ENCODE measurements around the gene PRKAR2B. TPM values are rescaled to one million over a fixed set of nuclear protein-coding genes. Genes with fewer than 3 reads are reported as not detected.

Gene PRKAR2B
- total RNA-seq, 3 donors from 2014 or later: 34.7 to 252 (median 64.1) TPM

DNA sequence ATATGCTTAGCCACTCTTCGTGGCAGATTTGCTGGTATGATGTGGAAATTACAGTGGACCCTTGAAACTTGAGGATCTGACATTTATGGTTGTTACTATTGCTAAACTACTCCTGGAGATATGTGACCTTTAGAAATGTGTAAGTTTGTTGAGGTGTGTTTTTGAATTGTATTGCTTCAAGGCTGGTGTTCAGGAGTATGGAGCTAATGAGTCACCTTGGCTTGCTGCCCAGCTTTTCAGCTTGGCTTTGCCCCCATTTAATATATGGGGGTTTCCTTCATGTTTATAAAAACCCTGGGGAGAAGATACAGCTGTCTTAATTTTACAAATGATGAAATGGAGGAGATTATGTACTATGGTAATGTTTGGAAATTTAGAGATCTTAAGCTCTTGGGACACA lies 135.9 kb downstream of the PRKAR2B start:
- Histone ChIP-seq H3K27me3 (no peaks in the 10 kb centered on the region), H3K4me1 (peaks cover 3 to 9% of the 10 kb centered on the region in 2 donors), H3K9me3 (no peaks in the 10 kb centered on the region), H3K36me3 (no peaks in the 10 kb centered on the region), H3K27ac (peak overlapping the region; percentile 33 to 38), H3K4me3 (no peak overlapping the region)
- TF ChIP-seq POLR2AphosphoS5 (IDR thresholded peaks at IDR 0.05) (no peak), POLR2A (IDR thresholded peaks at IDR 0.05) (no peak)
- TF ChIP-seq, protein P1, sequence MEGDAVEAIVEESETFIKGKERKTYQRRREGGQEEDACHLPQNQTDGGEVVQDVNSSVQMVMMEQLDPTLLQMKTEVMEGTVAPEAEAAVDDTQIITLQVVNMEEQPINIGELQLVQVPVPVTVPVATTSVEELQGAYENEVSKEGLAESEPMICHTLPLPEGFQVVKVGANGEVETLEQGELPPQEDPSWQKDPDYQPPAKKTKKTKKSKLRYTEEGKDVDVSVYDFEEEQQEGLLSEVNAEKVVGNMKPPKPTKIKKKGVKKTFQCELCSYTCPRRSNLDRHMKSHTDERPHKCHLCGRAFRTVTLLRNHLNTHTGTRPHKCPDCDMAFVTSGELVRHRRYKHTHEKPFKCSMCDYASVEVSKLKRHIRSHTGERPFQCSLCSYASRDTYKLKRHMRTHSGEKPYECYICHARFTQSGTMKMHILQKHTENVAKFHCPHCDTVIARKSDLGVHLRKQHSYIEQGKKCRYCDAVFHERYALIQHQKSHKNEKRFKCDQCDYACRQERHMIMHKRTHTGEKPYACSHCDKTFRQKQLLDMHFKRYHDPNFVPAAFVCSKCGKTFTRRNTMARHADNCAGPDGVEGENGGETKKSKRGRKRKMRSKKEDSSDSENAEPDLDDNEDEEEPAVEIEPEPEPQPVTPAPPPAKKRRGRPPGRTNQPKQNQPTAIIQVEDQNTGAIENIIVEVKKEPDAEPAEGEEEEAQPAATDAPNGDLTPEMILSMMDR (IDR thresholded peaks at IDR 0.05): no peak
- no peak for DNase-seq (ENCODE audit: low spot score in 2 of 2)
- intact Hi-C loops (cut with DNase I; ENCODE audit: low total_unique reads): no loop called here

DNA sequence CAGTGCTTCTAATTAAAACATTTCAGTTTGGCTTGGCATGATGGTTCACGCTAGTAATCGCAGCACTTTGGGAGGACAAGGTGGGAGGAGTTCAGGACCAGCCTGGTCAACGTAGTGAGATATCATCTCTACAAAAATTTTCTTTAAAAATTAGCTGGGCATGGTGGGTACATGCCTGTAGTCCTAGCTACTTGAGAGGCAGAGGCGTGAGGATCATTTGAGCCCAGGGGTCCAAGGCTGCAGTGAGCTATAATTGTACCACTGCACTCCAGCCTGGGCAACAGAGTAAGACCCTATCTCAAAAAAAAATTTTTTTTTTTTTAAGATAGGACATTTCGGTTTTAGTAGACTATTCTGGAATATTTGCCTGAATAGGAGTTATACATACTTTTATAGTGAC lies 136.7 kb downstream of the PRKAR2B start:
- Histone ChIP-seq H3K36me3 (no peaks in the 10 kb centered on the region), H3K27ac (peak overlapping the region; percentile 5 to 33), H3K4me1 (peaks cover 3 to 8% of the 10 kb centered on the region in 2 donors), H3K4me3 (no peak overlapping the region), H3K27me3 (no peaks in the 10 kb centered on the region), H3K9me3 (no peaks in the 10 kb centered on the region)
- DNase-seq (ENCODE audit: low spot score in 2 of 2): no peak
- intact Hi-C loops (cut with DNase I; ENCODE audit: low total_unique reads): no loop called here
- no peak for TF ChIP-seq POLR2A (IDR thresholded peaks at IDR 0.05)

DNA sequence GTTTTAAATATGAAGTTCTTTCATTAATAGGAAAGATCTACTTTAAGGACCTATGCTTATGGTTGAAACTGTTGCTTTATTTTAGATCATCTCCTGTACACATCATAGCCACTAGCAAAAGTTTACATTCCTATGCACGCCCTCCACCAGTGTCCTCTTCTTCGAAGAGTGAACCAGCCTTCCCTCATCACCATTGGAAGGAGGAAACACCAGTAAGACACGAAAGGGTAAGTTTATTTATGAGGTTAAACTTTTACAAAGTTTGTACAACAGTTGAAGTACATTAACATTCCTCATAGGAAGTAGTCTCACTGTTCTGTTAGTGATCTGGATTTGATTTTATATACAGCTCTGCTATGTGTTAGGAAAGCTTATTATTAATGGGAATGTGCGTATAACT lies 141.2 kb downstream of the PRKAR2B start:
- Histone ChIP-seq H3K9me3 (no peaks in the 10 kb centered on the region), H3K27me3 (no peaks in the 10 kb centered on the region), H3K4me3 (no peak overlapping the region), H3K4me1 (no peaks in the 10 kb centered on the region), H3K36me3 (peaks cover 16% of the 10 kb centered on the region), H3K27ac (no peak overlapping the region)
- intact Hi-C loops (cut with DNase I; ENCODE audit: low total_unique reads): no loop called here
- no peak for DNase-seq (ENCODE audit: low spot score in 2 of 2)
- no peak for TF ChIP-seq POLR2AphosphoS5 (IDR thresholded peaks at IDR 0.05)
- no peak for TF ChIP-seq POLR2A (IDR thresholded peaks at IDR 0.05)
- TF ChIP-seq, protein P1 (IDR thresholded peaks at IDR 0.05): no peak

DNA sequence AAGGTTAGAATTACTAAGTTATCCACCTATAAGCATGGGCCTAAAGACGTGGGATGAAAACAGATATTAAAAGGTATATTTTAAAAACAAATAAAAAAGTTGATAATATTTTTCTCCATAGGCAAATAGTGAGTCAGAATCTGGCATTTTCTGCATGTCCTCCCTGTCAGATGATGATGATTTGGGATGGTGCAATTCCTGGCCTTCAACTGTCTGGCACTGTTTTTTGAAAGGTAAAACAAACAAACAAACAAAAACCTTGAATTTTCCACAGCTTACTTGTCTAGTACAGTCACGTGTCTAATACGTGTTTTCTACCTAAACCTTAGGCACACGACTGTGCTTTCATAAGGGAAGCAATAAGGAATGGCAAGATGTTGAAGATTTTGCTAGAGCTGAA lies 141.7 kb downstream of the PRKAR2B start:
- Histone ChIP-seq H3K4me1 (no peaks in the 10 kb centered on the region), H3K9me3 (no peaks in the 10 kb centered on the region), H3K27ac (no peak overlapping the region), H3K27me3 (no peaks in the 10 kb centered on the region), H3K36me3 (peaks cover 16% of the 10 kb centered on the region), H3K4me3 (no peak overlapping the region)
- intact Hi-C loops (cut with DNase I; ENCODE audit: low total_unique reads): no loop called here
- no peak for DNase-seq (ENCODE audit: low spot score in 2 of 2)
- TF ChIP-seq POLR2A (IDR thresholded peaks at IDR 0.05) (no peak), POLR2AphosphoS5 (IDR thresholded peaks at IDR 0.05) (no peak)
- TF ChIP-seq, protein P1 (IDR thresholded peaks at IDR 0.05): no peak

DNA sequence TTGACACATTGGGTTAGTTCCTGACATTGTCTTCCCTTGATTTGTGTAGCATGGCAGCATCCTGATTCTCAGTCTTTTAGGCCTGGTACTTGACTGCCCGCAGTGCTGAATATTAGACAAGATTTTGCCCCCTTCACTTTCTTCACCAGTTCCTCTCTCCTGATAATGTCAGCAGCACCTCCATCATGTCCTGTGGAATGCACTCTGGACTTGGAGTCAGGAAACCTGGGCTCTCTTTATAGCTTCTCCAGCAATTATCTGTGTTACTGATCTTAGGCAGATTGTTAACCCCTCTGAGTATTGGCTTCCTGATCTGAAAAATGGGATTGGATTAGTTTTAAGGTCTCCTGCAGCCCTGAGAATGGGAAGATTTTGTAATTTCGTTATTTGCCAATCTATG lies 143.3 kb downstream of the PRKAR2B start:
- Histone ChIP-seq H3K9me3 (no peaks in the 10 kb centered on the region), H3K27ac (no peak overlapping the region), H3K4me3 (no peak overlapping the region), H3K4me1 (no peaks in the 10 kb centered on the region), H3K36me3 (peaks cover 16% of the 10 kb centered on the region), H3K27me3 (no peaks in the 10 kb centered on the region)
- intact Hi-C loops (cut with DNase I; ENCODE audit: low total_unique reads): no loop called here
- DNase-seq (ENCODE audit: low spot score in 2 of 2): no peak
- TF ChIP-seq POLR2A (IDR thresholded peaks at IDR 0.05) (no peak), POLR2AphosphoS5 (IDR thresholded peaks at IDR 0.05) (no peak)
- TF ChIP-seq, protein P1 (IDR thresholded peaks at IDR 0.05): no peak

DNA sequence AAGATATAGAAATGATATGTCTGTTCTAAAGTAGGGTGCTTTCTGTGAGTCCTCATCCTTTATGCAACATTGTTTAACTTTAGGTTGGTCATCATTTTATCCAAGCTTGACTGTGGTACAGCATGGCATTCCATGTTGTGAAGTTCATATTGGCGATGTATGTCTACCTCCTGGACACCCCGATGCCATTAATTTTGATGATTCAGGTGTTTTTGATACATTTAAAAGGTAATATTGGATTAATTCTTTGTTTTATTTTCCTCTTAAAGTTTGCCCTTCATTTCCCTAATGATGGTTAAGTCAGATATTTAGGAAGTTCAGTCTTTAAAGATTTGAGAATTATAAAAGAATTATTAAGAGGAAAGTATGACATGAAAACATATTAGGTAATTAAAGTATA lies 145.6 kb downstream of the PRKAR2B start:
- intact Hi-C loops (cut with DNase I; ENCODE audit: low total_unique reads): no loop called here
- Histone ChIP-seq H3K27me3 (no peaks in the 10 kb centered on the region), H3K4me1 (no peaks in the 10 kb centered on the region)

More for the DNA sequence above, 145.6 kb downstream of the PRKAR2B start:
- H3K27ac ChIP-seq: no peak overlapping the region
- TF ChIP-seq POLR2A (IDR thresholded peaks at IDR 0.05): no peak
- no peak for TF ChIP-seq POLR2AphosphoS5 (IDR thresholded peaks at IDR 0.05)
- TF ChIP-seq, protein P1 (IDR thresholded peaks at IDR 0.05): no peak
- no peaks in the 10 kb centered on the region for H3K9me3 ChIP-seq
- H3K4me3 ChIP-seq: no peak overlapping the region
- no peak for DNase-seq (ENCODE audit: low spot score in 2 of 2)
- H3K36me3 ChIP-seq: peaks cover 16% of the 10 kb centered on the region

Measured in breast epithelium (tissue), 4 donors.